GM19238 (cell line): ENCODE results near the gene TOMM20.
"Not testable (repeated sequence)": the region's sequence is repeated elsewhere in the genome, so short reads cannot be mapped to it uniquely, and the experiment has no call there.

Experiments used
- DNase-seq: peaks from one replicate; pipeline ENCODE4 v3.0.0; 2011; ENCODE audit warnings: low spot score; ENCODE audit not compliant: insufficient read length

Gene TOMM20

DNA sequence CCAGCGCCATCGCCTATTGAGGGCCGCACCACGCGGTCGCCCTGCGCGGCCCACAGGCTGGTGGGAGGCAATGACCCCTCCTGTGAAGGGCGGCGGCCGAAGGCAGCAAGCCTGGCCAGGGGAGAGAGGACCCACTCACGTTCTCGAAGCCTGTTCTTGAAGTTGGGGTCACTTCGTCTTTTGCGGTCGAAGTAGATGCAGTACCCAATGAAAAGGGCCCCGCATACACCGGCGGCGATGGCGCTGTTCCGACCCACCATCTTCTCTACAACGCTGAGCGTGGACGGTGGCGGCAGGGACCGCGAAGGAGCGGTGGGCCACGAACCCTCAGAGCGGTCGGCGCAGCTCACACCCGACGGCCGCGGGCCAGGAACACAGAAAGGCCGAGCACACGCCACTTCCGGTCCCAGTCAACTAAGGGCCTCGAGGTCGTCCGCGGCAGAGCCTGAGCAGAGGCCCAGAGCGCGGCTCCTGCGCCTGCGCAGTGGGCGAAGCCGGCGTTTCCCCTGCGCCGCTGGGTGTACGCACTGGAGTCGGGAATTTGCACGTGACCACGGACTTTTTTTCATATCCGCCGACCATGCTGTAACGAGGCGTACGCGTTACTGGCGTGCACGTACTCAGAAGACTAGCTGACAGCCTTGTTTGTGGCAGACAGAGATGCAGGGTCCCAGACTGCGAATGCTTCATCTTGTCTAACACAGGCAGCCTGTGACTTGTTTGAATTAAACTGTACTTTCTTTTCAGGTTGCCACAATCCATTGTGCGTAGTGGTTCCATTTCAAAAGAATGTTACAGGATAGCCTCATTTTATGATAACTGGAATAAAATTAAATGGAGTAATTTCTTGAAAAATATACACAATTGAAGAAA, at the start of gene TOMM20:
Gene TOMM20, minus strand, starts transcription at position 382 of the 873 bp plus-strand sequence. Its CDS starts 122 bp downstream, at position 260.
- DNase-seq: peak; percentile 90

DNA sequence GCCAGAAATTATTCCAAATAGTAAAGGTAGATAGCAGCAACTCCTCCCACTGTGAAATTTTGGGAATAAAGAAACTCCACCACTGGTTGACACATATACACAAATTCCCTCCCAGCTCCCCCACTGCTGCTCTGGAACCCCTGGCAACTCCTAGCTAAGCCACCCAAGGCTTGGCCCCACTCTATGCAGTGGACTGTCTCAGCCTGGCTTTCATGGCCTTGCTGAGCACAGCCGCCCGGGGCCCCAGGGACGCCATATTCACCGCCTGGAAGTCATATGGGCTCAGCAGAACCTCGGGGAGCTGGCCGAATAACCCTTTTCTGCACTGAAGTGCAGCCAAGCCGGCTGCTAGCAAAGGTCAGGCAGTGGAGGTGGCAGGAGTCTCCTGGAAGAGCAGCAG, 47.8 kb upstream of the TOMM20 start:
- DNase-seq: no peak

DNA sequence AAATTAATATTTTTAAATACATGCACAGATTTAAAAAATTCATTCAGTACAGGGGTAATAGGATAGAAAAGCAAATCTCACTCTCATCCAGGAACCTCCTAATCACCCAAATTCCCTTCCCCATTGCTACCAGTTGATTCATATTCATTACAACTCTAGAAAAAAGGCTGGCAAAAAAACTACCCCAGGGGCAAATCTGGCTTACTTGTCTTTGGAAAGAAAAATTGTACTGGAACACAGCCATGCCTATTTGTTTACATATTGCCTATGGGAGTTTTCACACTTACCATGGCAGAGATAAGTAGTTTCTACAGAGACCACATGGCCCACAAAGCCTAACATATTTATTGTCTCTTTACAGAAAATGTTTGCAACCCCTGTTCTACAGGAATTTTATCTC, 41.3 kb upstream of the TOMM20 start:
- DNase-seq: no peak

DNA sequence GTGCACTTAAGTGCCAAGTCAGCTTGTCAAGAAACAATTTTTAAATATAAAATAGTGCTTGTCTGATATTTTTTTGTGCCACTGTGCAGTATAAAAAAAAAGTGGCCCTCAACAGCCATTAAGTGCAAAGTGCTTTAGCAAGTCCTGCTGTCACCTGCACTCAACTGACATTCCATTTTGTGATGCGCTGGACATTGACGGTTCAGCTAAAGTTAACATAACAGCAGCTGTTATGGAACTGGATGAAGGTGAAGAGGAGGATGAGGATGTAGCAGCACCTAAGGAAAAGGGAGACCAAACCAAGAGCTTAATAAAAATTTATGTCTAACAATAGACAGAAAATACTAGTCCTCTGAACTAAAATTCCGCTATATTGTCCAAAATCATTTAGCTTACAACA, 39.7 kb upstream of the TOMM20 start:
- DNase-seq: no peak

DNA sequence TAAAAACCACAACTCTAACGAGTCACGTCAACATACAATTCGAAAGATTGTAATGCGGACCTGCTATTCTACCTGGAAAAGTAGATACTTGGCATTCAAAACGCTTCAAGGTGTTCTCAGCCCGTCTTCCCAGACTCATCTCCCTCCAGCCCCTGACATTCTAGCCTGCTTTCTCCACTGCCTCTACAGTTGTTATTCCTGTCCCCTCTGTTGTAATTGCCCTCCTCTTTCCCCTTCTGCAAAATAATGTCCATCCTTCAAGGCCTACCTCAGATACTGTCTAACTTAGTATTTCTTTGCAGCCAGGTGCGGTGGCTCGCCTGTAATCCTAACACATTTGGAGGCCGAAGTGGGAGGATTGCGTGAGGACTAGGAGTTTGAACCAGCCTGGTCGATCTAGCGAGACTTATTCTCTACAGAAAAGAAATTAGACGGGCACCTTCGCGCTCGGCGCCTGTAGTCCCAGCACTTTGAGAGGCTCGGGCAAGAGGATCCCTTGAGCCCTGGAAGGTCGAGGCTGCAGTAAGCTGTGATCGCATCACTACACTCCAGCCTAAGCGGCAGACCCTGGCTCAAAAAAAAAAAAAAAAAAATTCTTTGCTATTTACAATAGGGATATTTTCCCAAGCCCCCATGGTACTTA, 33.2 kb upstream of the TOMM20 start:
- no peak for DNase-seq

DNA sequence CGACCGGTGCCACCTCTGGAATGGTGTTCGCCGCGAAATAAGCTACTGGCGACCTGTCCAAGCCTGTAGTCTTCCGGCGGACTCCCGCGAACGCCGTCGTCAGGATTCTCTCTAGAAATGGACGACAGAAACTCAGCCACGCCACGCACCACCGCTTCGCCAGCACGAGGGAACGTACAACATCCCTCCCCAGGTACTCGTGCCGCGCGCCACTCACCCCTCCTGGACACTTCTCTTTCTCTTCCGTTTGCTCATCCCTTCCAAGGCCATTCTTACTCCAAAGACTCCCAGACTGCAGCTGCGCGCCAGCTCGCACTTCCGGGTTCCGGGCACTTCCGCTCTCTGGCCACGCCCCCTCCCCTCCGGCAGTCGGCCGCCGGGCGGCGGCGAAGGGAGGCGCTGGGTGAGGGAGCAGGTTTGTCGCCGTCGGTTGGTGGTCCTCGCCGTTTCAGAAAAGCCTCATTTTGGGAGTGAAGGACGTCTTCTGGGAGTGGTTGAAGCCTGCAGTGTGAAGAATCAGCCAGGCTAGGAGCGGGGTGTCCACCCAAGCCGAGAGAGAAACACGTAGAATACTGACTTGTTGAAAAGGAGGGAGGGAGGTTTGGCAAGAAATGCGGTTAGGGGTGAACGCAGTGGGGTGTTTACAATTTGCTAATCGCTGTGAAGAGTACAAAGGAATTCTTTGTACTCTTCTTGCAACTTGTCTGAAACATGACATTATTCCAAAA, 32.5 kb upstream of the TOMM20 start, which contains the start of gene RBM34:
Gene RBM34, minus strand, starts transcription at position 294 of the 728 bp plus-strand sequence. Its CDS starts 24 bp downstream, at position 270.
- peak; percentile 89 for DNase-seq

DNA sequence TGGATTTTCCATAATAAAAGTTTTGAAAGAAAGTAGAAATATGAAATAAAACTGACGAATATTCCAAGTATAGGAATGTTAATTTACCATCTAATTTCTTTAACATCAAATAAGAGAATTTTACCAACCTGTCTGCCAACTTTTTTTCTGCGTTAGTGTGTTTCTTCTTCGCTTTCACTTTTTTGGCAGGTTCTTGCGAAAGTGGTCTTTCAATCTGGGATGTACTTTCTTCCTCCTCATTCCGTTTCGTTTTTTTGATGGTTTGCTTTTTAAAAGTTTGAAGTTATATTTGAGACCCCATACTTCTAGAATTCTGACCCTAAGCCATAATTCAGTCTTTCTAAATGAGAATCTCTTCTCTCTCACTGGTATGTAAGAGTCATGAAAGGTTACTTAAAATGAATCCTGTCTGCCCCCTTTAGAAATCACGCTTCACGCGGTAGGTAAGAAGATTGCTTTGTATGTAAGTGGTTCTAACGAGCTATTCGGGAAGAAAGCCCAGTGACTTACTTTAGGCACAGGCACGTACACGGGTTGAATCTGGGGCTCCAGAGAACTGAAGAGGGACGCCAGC, 31.8 kb upstream of the TOMM20 start:
- peak; percentile 10 for DNase-seq

DNA sequence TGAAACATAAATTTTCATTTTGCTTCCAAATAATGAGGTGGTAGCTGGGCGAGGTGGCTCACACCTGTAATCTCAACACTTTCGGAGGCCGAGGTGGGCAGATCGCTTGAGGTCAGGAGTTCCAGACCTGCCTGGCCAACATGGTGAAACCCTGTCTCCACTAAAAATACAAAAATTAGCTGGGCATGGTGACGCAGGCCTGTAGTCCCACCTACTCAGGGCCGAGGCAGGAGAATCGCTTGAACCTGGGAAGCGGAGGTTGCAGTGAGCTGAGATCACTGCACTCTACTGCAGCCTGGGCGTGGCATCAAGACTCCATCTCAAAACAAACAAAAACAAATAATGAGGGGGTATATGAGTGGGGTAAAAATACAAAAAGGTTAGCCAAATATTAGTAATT, 31.3 kb upstream of the TOMM20 start:
- not testable (repeated sequence) for DNase-seq

DNA sequence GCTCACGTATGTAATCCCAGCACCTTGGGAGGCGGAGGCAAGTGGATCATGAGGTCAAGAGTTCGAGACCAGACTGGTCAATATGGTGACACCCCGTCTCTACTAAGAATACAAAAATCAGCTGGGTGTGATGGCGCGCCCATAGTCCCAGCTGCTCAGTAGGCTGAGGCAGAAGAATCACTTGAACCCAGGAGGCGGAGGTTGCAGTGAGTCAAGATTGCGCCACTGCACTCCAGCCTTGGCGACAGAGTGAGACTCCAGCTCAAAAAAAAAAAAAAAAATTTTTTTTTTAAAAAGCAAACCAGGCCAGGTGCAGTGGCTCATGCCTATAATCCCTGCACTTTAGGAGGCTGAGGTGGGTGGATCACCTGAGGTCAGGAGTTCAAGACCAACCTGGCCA, 30.6 kb upstream of the TOMM20 start:
- not testable (repeated sequence) for DNase-seq

DNA sequence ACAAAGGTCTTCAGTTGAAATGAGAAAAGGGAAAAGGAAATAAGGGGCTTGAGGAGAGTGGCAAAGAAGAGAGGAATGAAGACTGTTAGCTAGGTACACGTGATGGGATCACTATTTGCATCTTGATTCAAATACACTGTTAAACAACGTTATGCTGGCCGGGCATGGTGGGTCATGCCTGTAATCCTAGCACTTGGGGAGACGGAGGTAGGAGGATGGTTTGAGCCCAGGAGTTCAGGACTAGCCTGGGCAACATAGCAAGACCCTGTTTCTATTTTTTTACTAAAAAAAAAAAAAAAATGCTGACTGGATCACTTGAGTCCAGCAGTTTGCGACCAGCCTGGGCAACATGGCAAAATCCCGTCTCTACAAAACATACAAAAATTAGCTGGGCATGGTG, 30.0 kb upstream of the TOMM20 start:
- DNase-seq: no peak

DNA sequence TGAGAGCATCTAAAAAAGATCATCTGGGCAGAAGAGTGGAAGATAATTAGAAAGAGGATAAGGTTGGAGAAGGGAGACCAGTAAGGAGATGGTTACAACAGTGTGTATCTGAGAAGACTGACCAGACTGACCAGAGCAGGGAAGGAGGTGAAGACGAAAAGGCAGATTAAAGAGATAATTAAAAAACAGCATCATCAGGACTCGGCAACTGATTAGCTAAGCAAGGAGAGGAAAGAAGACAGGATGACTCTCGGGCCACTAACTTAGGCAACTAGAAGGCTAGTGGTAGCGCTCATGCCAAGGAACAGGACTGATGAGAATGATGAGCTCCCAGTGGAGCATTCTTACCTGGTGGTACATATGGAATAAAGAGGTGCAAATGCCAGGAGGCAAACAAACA, 28.5 kb upstream of the TOMM20 start:
- DNase-seq: no peak

DNA sequence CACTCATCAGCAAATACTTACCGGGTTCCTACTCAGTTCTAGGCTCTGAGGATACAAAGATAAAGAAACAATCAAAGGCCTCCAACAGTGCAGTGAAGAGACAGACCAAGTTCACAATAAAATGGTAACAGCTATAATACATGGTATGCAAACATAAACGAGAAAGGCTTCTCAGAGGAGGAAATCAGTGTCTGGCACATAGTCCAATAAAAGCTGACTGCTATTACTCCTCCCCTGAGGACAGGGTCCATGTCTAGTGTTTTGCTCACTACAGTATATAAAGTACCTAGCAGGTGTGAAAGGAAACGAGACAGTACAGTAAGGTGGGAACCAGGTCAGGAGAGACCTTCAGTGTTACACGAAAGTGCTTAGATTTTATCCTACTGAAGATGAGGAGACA, 28.1 kb upstream of the TOMM20 start:
- no peak for DNase-seq

DNA sequence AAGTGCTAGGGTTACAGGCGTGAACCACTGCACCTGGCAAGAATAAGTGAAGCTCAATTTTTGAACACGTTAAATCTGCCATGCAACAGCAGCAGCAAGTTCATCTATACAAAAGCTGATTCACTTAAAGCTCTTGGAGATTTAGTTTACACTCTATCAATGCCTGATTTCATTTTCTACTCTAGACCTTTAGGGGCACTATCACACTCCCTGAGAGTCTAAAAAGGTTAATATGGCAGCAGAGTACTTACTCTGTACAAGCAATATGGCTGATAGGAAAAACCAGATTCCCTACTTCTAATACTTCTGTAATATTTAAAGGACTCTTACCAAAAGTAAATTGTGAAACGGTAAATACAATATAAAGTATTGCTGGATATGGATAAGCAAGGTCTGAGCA, 27.6 kb upstream of the TOMM20 start:
- DNase-seq: no peak

DNA sequence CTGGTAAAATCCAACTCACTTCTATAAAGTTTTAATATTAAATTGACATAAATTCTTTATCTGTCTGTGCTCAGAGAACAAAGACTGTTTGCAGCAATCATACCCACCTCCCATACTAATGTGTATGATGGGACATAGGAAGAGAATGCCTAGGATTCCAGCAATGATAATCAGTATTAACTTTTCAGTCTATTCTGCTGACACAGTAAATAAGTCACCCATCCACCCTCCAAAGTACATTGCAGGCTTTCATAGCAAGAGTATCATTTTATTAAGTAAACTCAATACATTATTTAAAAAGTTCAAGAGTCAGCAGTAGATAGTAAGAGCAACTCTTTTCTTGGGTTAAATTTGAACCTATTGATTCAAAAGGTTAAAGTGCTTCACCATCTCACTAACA, 23.6 kb upstream of the TOMM20 start:
- no peak for DNase-seq

DNA sequence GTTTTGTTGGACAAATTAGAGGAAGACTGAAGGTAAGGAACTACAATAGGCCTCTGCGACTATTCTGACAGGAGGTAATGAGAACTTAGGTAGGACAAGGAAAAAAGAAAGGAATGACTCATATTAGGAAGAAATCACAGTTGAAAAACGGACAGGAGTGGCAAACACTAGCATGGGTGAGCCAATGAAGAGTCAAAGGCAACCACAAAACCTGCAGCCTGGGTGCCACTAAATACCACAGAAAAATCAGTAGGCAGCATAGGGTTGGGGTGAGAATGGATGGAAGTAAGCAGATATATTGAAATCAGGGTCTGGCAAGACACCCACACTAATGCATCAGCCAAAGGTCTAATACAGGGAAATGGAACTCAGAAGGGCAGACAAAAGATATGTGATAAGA, 22.4 kb upstream of the TOMM20 start:
- DNase-seq: no peak

DNA sequence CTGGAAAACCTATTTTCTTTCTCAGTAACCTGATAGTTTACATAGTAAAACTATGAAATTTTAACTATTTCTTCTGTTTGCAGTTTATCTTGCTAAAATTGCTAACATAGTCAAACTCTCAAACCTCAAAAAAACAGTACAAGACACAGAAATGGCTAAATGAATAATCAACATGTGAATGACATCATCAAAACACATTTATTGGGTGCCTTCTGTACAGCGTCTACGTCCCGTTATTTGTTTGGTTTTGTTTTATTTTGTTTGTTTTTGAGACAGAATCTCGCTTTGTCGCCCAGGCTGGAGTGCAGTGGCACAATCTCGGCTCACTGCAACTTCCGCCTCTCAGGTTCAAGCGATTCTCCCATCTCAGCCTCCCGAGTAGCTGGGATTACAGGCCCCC, 21.2 kb upstream of the TOMM20 start:
- DNase-seq: no peak

DNA sequence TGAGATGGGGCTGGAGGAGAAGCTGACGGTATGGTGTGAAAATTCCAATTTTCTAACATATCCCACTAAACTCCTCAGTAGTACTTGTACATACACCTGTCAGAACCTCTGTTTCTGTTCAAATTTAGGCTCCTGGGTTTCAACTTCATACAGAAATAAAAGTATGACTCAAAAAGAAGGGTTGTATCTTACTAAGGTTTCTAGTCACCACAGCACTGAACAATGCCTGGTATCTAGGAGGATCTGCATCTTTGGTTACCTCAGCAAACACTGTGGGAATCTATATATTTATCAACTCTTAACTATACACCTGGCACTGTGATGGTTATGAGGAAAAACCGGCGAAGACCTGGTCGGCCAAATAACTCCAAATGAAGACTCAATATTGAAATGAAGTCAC, 18.6 kb upstream of the TOMM20 start:
- DNase-seq: no peak

DNA sequence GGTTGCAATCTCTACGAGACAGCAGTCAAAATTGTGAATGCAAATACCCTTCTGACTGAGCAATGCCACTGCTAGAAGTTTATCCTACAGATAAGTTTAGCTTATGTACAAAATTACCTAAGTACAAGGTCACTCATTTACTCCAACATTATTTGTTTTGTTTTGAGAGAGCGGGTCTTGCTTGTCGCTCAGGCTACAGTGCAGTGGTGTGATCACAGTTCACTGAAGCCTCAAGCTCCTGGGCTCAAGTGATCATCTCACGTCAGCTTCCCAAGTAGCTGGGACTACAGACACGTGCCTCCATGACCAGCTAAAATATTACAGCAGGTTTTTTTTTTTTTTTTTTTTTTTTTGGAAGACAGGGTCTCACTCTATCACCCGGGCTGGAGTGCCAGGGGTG, 17.0 kb upstream of the TOMM20 start:
- no peak for DNase-seq

DNA sequence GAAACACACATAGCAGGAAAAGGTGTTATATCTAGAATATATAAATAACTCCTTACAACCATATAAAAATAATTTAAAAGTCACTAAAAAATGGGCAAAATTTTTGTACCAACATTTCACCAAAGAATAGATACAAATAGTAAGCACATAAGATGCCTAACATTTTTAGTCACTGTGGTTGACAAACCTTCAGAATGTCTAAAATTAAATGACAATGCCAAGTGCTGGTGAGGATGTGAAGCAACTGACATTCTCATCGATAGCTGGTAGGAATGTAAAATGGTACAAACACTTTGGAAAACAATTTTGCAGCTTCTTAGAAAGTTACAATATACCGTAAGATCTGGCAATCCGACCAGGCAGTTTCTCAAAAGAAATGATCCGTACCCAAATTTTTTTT, 14.4 kb upstream of the TOMM20 start:
- no peak for DNase-seq

DNA sequence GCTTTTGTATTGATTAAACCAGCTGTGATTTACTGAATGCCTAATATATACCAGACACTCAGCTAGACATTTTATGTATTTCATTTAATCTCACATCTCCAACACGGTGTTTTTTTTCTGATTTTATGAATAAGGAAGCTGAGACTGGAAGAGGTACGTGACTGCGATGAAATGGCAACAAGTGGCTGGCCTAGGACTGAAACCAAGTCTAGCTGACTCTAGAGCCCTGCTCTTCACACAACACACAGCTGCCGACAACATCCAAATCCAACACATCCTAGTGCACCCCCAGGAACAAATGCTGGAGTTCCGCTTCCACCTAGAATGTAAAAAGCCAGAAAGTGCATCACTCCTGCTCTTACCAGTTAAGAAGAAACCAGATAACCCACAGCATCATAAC, 10.7 kb upstream of the TOMM20 start:
- DNase-seq: no peak

DNA sequence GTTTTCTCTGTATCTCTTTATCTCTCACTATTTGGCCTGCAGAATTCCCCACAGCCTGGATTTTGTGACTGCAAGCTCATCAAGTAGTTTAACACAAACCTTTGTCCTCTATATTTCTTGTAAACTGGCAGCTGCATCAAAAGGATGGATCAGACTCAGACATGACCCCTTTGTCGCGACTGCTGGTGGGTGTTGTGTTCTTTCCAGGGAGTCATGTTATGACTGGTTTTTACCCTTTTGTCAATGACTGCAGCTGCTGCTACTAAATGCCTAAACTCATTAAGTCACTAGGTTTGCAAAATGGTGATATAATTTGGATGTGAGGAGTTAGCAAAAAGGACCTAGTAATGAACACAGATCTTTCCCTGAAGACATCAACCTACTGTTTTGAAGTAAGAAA, 10.2 kb upstream of the TOMM20 start:
- no peak for DNase-seq

DNA sequence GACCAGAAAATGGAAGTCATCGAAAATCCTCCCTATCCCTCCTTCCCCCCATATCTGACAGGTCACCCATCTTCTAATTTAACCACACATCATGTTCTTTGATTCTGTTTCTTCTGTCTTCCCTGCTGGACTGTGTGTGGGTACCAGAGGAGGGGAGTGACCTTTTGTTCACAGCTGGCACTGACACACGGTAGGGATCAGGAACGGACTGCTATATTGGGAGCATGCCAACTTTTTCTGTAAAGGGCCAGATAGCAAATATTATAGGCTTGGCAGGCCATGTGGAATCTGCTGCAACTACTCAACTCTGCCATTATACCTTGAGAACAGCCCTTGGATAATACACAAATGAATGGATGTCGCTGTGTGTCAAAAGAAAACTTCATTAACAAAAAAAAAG, 7.5 kb upstream of the TOMM20 start:
- DNase-seq: no peak
